M059J (cell line): ENCODE data around the gene MSH5. TPM values are rescaled to one million over a fixed set of nuclear protein-coding genes. Genes with fewer than 3 reads are reported as not detected.

ENCODE experiments used
- DNase-seq: peaks from one replicate; pipeline ENCODE4 v3.0.0-alpha.2; 2012; ENCODE audit warnings: low read depth
- total RNA-seq: library from RNA; depleted of rRNA; stranded (reverse); fragments of >200 nt; shearing (Covaris generic); gene quantifications from 2 replicates; pipeline ENCODE4 v1.2.3, GENCODE V29; 2014

MSH5 gene
- total RNA-seq, 1 experiment from 2014 or later, result 12.8 TPM

DNA sequence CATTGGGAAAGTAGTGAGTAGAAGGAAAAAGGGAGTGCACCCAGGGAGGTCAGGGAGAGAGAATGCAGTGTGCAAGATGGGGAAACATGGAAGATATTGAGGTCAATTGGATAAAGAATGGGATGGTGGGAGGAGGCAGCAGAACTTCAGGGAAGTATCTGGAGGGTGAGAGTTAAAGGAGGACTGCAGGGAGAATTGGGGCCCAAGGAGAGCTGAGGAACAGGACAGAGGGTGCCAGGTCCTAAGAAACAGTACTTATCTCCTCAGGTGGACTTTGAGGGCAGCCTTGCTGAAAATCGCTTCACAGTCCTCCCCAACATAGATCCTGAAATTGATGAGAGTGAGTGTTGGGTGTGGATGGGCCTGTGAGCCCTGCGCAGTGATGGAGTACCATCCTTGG, 18.5 kb downstream of the MSH5 start:
- DNase-seq, result no peak

GRCh38 chr6:31760790-31761189, 21.0 kb downstream of the MSH5 start:
- DNase-seq, result no peak

GRCh38 chr6:31761343-31761742, 21.5 kb downstream of the MSH5 start:
- DNase-seq, result no peak

- DNase-seq, result no peak
Measured at GRCh38 chr6:31762356-31762755, 22.6 kb downstream of the MSH5 start, which contains the start of gene SAPCD1. TSS of gene SAPCD1 (plus strand) at chr6:31762656. CDS start at chr6:31763055, 399 bp downstream.

GRCh38 chr6:31762878-31763618, 23.2 kb downstream of the MSH5 start:
- no peak for DNase-seq

DNA sequence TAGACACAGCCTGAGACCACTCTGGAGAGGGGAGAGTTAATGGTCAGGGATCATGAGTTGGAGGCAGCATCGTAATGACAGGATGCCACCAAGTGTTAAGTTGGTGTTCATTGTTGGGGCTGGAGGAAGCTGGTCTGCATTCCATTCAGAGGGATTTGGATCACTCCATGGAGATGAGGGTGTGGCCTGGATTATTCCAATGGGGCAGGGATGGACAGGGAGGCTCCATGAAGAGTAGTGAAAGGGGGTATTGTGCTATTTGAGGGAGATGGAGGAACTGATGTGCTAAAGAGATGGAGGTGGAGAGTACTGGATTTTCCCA, 23.8 kb downstream of the MSH5 start:
- DNase-seq, result peak; percentile 71

DNA sequence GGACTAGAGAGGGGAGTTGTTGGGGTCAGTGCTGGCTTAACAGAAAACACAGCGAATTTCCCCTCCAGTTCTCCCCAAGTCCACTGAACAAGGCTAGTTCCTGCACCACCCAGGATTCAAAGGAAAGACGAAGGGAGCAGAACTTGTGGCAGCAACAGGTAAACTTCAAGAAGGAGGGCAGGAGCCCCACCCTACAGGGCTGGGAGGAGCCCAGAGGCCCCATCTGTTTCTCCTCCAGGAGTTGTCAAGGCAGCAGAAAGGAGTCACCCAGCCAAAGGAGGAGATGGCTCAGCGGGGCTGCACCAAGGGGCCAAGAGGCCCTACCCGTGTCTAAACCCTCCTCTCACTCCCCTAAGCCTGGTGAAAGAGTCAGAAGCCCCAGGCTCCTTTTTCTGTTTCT, 24.4 kb downstream of the MSH5 start:
- DNase-seq, result no peak

GRCh38 chr6:31765559-31765909, 25.7 kb downstream of the MSH5 start:
- no peak for DNase-seq

- no peak for DNase-seq
Measured at GRCh38 chr6:31765910-31766794, 26.3 kb downstream of the MSH5 start.

DNA sequence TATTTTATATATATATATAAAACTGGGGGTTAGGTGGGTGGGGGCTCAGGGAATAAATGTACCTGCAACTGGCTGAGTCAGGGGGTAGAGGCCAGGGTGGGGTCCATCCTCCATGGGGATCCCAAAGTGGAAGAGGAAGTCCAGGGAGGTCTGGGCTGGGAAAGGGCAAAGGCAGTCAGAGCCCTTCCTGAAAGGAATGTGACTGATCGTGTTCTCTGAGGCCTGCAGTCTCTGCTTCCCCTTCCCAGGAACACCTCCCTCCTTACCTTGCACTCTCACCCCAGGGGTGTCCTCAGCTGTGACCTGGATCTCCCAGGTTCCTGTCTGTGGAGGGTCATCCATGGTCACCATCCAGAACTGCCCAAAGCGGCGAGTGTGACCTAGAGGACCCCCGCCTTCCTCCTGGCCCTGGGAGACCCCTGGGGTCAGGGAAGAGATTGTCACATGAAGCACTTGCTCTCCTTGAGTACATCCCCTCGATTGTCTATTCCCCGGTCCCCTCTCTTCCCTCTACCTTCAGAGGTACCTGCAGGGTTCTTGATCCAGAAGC, 27.4 kb downstream of the MSH5 start:
- no peak for DNase-seq

- no peak for DNase-seq
Measured at GRCh38 chr6:31768363-31769257, 28.8 kb downstream of the MSH5 start.

DNA sequence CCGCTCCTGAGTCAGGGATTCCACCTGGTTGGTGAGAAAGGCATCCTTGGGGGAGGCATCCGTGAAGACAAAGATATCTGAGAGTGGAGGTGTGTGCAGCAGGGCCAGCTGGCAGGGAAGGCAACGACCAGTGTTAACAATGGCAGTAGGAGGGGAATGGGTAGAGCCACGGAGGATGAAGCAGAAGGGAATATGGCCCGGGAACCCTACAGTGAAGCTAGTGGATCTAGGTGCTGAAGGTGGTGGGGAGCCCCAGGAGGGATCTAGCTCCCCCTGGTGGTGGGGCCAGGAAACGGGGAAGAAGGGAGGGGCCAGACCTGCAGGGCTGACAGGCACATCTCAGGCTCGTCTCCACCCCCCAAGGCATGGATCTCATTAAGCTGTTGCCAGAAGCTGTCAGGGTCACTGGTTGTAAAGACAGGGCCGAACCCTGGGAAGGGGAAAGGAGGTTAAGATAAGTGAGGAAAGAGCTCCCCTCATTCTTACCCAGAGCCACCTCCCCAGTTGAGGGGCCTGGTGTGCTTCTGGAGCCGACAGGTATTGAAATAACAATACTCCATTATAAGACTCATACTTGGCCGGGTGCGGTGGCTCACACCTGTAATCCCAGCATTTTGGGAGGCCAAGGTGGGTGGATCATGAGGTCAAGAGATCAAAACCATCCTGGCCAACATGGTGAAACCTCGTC, 30.0 kb downstream of the MSH5 start:
- peak; percentile 70 for DNase-seq

GRCh38 chr6:31770860-31771259, 31.1 kb downstream of the MSH5 start:
- DNase-seq, result no peak

GRCh38 chr6:31771992-31772358, 32.2 kb downstream of the MSH5 start:
- peak; percentile 67 for DNase-seq

DNA sequence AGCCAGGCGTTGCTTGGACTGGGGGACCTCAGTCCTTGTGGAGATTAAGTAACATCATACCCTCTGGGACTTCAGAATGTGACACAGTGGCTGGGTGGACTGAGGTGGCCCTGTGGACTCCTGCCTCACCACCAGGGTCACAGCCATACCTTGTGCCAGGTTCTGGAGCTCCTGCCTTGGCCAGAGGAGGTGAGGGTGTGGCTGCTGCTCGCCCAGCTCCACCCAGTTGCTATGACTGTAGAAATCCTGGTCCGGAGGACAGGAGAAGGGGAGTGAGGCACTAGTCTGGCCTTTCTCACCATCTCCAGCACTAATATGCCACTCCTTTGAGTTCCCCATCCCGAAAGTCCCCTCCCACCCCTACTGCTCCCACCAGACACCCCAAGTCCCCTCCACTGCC, 35.4 kb downstream of the MSH5 start:
- DNase-seq, result no peak

- no peak for DNase-seq
Measured at GRCh38 chr6:31775633-31776484, 36.1 kb downstream of the MSH5 start.

GRCh38 chr6:31776485-31776988, 36.7 kb downstream of the MSH5 start:
- no peak for DNase-seq

DNA sequence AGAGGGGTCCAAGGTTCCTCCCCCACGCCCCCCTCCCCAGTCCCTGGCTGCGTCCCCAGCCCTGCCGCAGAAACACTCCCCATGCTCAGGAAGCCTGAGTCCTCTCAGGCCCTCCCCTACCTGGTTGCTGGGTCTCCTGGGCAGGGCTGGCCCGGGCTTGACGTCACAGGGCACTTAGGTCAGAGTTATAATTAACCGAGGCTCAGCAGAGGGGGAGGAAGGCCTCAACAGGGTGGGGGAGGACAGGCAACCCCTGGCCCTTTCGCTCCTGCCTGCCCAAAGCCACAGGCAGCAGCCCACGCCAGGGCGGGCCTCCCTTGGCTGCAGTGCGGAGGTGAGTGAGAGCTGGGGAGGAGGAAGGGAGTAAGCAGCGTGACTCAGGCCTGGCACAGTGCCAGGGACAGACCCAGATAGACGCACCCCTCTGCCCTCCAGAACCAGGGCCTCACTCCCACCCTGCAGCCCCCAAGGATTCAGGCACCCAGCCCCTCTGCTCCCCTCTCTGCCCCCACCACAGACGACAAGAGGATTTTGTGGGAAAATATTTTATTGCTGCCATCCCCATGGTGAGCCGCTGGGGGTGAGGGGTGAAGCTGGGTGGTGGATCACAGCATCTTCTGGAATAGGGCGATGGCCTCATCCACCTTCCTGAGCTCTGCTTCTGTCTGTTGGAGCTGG, 37.3 kb downstream of the MSH5 start, which contains the start of gene VWA7:
Gene VWA7 (minus strand): TSS at position 340 of the 678 bp plus-strand sequence. CDS start 549 bp downstream, outside the sequence.
- DNase-seq, result peak; percentile 95

DNA sequence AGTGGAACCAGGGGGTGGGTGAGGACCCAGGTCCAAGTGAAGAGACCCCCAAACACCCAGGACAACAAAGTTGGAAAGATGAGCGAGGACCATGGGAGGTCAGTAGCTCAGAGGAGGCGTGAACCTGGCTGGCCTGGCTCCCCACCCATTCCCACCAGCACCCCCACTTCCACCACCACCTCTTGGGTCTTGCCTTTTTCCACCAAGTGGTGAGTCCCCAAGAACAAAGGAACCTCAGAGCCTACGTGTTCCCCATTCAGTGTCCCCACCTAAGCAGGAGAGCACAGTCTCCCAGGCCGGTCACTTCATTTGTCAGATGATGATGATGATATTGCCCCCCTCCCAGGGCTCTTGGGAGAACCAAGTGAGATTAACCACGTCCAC, 37.9 kb downstream of the MSH5 start:
- no peak for DNase-seq
